ENCODE data around the gene USH1G.
A peak's percentile ranks its signal among the peaks of the same experiment; 100 is the strongest.

Gene USH1G

GRCh38 chr17:74945543-74945942 is 22.5 kb upstream of the USH1G start:
- no peak overlapping the region for H3K4ac ChIP-seq (ENCODE audit: low read depth in 1 of 2, low read length in 2 of 2)
- no peak overlapping the region for H3K27ac ChIP-seq (ENCODE audit: low read length, poor library complexity, severe bottlenecking)
- no peaks in the 10 kb centered on the region for H3K9me3 ChIP-seq (ENCODE audit: control insufficient read depth, low read length)
- H3K36me3 ChIP-seq (ENCODE audit: control insufficient read depth in 1 of 2, insufficient read depth in 2 of 2, low read depth in 1 of 2, low read length in 2 of 2) = no peaks in the 10 kb centered on the region
- no peak overlapping the region for H3K23ac ChIP-seq (ENCODE audit: low read length in 2 of 2)
- H3K4me3 ChIP-seq (ENCODE audit: insufficient read depth in 1 of 2, low read depth in 1 of 2, low read length in 2 of 2) = no peak overlapping the region
- H3K9ac ChIP-seq (ENCODE audit: low read length) = no peak overlapping the region
- no peak overlapping the region for H2AK5ac ChIP-seq (ENCODE audit: low read length, severe bottlenecking)
- H3K4me1 ChIP-seq (ENCODE audit: control insufficient read depth, insufficient read depth, low read depth, low read length) = peaks cover 6% of the 10 kb centered on the region
- no peak overlapping the region for H2BK120ac ChIP-seq (ENCODE audit: low read depth, low read length)
- H2BK15ac ChIP-seq (ENCODE audit: low read depth, poor library complexity, severe bottlenecking) = no peak overlapping the region
- no peak overlapping the region for H4K91ac ChIP-seq (ENCODE audit: low read length)
- no peak overlapping the region for H4K8ac ChIP-seq (ENCODE audit: low read length)
- H2BK12ac ChIP-seq (ENCODE audit: low read length in 2 of 2) = no peak overlapping the region
- H3K4me2 ChIP-seq (ENCODE audit: low read length, poor library complexity, severe bottlenecking) = no peak overlapping the region
- H3K27me3 ChIP-seq (ENCODE audit: control insufficient read depth in 1 of 2, insufficient read depth in 1 of 2, low read length in 2 of 2) = peaks cover 55 to 78% of the 10 kb centered on the region in 2 experiments
- H2BK5ac ChIP-seq (ENCODE audit: low read depth, low read length, poor library complexity, severe bottlenecking) = no peak overlapping the region
- no peak overlapping the region for H2AFZ ChIP-seq (ENCODE audit: low read depth, low read length)
- no peak overlapping the region for H3K14ac ChIP-seq (ENCODE audit: low read length in 2 of 2)
- H3K79me1 ChIP-seq (replicated peaks; ENCODE audit: low read length, poor library complexity, severe bottlenecking) = no peaks in the 10 kb centered on the region
- no peak overlapping the region for H3K18ac ChIP-seq (ENCODE audit: low read depth in 1 of 2, low read length in 2 of 2)
- 86% methylated on average over 5 of the region's 6 CpGs for WGBS
- DNase-seq = no peak

DNA sequence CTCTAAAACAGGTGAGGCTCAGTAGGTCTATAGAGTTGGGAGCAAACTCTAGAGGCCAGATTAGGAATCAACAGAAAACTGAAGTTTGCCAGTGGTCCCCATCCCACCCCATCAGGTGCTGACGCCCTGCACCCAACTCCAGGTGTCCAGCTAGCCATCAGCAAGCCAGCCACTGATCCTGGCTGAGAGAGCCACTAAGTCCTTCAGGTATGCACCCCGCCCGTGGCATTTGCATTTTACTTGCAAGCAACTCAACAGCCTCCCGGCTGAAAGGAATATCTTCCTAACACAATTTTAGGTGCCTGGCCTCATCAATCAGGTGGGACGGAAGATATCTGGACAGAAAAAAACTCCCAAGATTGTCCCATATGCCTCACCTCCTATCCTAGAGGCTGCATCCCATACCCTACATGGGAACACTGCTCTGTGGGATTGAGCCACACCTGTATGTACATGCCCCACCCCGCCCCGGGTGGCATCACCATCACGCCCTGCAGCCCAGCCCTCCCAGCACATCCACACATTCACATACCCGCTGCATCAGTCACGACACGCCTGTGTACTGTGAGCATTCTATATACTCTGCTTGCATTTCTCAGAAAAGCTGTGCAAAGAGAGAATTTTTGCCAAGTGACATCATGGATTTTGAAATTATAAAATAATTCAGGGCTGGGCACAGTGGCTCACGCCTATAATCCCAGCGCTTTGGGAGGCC is 20.9 kb upstream of the USH1G start:
- Histone ChIP-seq H3K9me3 (ENCODE audit: control insufficient read depth, low read length) (no peaks in the 10 kb centered on the region), H4K91ac (ENCODE audit: low read length) (no peak overlapping the region), H3K4me3 (ENCODE audit: insufficient read depth in 1 of 2, low read depth in 1 of 2, low read length in 2 of 2) (no peak overlapping the region), H2BK5ac (ENCODE audit: low read depth, low read length, poor library complexity, severe bottlenecking) (no peak overlapping the region), H3K9ac (ENCODE audit: low read length) (no peak overlapping the region), H2BK120ac (ENCODE audit: low read depth, low read length) (no peak overlapping the region), H2AK5ac (ENCODE audit: low read length, severe bottlenecking) (no peak overlapping the region), H4K8ac (ENCODE audit: low read length) (no peak overlapping the region), H2BK12ac (ENCODE audit: low read length in 2 of 2) (no peak overlapping the region), H3K23ac (ENCODE audit: low read length in 2 of 2) (no peak overlapping the region), H3K27me3 (ENCODE audit: control insufficient read depth in 1 of 2, insufficient read depth in 1 of 2, low read length in 2 of 2) (peaks cover 52 to 76% of the 10 kb centered on the region in 2 experiments), H3K18ac (ENCODE audit: low read depth in 1 of 2, low read length in 2 of 2) (no peak overlapping the region), H3K79me1 (replicated peaks; ENCODE audit: low read length, poor library complexity, severe bottlenecking) (no peaks in the 10 kb centered on the region), H2AFZ (ENCODE audit: low read depth, low read length) (no peak overlapping the region), H3K4me1 (ENCODE audit: control insufficient read depth, insufficient read depth, low read depth, low read length) (peaks cover 2% of the 10 kb centered on the region), H3K4ac (ENCODE audit: low read depth in 1 of 2, low read length in 2 of 2) (no peak overlapping the region), H2BK15ac (ENCODE audit: low read depth, poor library complexity, severe bottlenecking) (no peak overlapping the region), H3K27ac (ENCODE audit: low read length, poor library complexity, severe bottlenecking) (no peak overlapping the region), H3K4me2 (ENCODE audit: low read length, poor library complexity, severe bottlenecking) (no peak overlapping the region), H3K14ac (ENCODE audit: low read length in 2 of 2) (peak overlapping the region in 1 of 2 experiments; percentile 71), H3K36me3 (ENCODE audit: control insufficient read depth in 1 of 2, insufficient read depth in 2 of 2, low read depth in 1 of 2, low read length in 2 of 2) (no peaks in the 10 kb centered on the region)
- WGBS = 73% methylated on average over 11 of the region's 13 CpGs
- DNase-seq = no peak

DNA sequence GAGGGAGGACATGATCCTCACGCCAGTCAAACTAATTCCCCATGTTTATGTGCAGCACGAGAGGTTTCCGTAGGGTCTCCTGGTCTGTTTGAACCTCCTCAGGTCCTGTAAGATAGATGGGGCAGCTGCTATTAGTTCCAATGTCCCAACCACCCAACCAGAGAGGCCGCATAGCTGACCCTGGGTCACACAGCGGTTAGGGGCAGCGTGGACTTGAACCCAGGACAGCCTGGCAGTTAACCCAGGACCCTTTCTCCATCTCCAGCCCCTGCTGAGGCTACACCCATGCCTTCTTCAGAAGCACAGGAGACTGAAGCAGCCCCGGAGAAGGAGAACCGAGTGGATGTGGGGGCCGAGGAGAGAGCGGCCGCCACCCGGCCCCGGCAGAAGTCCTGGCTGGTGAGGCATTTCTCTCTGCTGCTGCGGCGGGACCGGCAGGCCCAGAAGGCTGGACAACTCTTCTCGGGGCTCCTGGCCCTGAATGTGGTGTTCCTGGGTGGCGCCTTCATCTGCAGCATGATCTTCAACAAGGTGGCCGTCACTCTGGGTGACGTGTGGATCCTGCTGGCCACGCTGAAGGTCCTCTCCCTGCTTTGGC is 18.2 kb upstream of the USH1G start:
- WGBS = 85% methylated on average over 21 of the region's 21 CpGs
- H2AK5ac ChIP-seq (ENCODE audit: low read length, severe bottlenecking) = no peak overlapping the region

DNA sequence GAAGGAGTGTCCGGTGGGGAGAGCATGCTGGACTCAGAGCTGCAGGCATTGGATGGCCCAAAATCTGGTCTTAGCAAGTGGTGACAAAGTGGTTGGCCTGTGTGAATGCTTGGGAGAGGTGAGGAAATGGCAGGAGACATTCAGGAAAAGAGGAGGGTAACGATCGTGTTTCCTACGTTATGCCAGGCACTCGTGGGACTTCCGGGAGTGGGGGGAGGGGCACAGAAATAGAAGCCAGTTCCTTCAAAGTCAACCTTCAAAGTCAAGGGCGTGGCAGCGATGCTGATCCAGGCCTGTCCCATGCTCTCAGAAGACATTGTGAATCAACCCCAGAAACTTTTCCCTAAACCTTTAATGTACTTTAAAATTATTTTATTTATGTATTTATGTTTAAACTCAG is 16.5 kb upstream of the USH1G start:
- Histone ChIP-seq H3K4me2 (ENCODE audit: low read length, poor library complexity, severe bottlenecking) (no peak overlapping the region), H4K91ac (ENCODE audit: low read length) (no peak overlapping the region), H3K4ac (ENCODE audit: low read depth in 1 of 2, low read length in 2 of 2) (no peak overlapping the region), H2BK15ac (ENCODE audit: low read depth, poor library complexity, severe bottlenecking) (no peak overlapping the region), H3K9ac (ENCODE audit: low read length) (no peak overlapping the region), H3K36me3 (ENCODE audit: control insufficient read depth in 1 of 2, insufficient read depth in 2 of 2, low read depth in 1 of 2, low read length in 2 of 2) (no peaks in the 10 kb centered on the region), H3K14ac (ENCODE audit: low read length in 2 of 2) (no peak overlapping the region), H2BK120ac (ENCODE audit: low read depth, low read length) (no peak overlapping the region), H3K23ac (ENCODE audit: low read length in 2 of 2) (no peak overlapping the region), H3K27me3 (ENCODE audit: control insufficient read depth in 1 of 2, insufficient read depth in 1 of 2, low read length in 2 of 2) (peaks cover 81 to 89% of the 10 kb centered on the region in 2 experiments), H3K27ac (ENCODE audit: low read length, poor library complexity, severe bottlenecking) (no peak overlapping the region), H3K18ac (ENCODE audit: low read depth in 1 of 2, low read length in 2 of 2) (no peak overlapping the region), H3K9me3 (ENCODE audit: control insufficient read depth, low read length) (no peaks in the 10 kb centered on the region), H3K4me1 (ENCODE audit: control insufficient read depth, insufficient read depth, low read depth, low read length) (peaks cover 7% of the 10 kb centered on the region), H3K79me1 (replicated peaks; ENCODE audit: low read length, poor library complexity, severe bottlenecking) (no peaks in the 10 kb centered on the region), H4K8ac (ENCODE audit: low read length) (no peak overlapping the region), H2BK5ac (ENCODE audit: low read depth, low read length, poor library complexity, severe bottlenecking) (no peak overlapping the region), H2AFZ (ENCODE audit: low read depth, low read length) (no peak overlapping the region), H2BK12ac (ENCODE audit: low read length in 2 of 2) (no peak overlapping the region), H3K4me3 (ENCODE audit: insufficient read depth in 1 of 2, low read depth in 1 of 2, low read length in 2 of 2) (no peak overlapping the region), H2AK5ac (ENCODE audit: low read length, severe bottlenecking) (no peak overlapping the region)
- WGBS = 65% methylated on average over 6 of the region's 8 CpGs
- no peak for DNase-seq

More for the DNA sequence above, 18.2 kb upstream of the USH1G start:
- Histone ChIP-seq H3K14ac (ENCODE audit: low read length in 2 of 2) (no peak overlapping the region), H3K79me1 (replicated peaks; ENCODE audit: low read length, poor library complexity, severe bottlenecking) (no peaks in the 10 kb centered on the region), H3K4ac (ENCODE audit: low read depth in 1 of 2, low read length in 2 of 2) (no peak overlapping the region), H3K23ac (ENCODE audit: low read length in 2 of 2) (no peak overlapping the region), H3K4me3 (ENCODE audit: insufficient read depth in 1 of 2, low read depth in 1 of 2, low read length in 2 of 2) (no peak overlapping the region), H3K4me2 (ENCODE audit: low read length, poor library complexity, severe bottlenecking) (no peak overlapping the region), H2BK15ac (ENCODE audit: low read depth, poor library complexity, severe bottlenecking) (no peak overlapping the region), H4K91ac (ENCODE audit: low read length) (no peak overlapping the region), H3K27ac (ENCODE audit: low read length, poor library complexity, severe bottlenecking) (no peak overlapping the region), H3K9me3 (ENCODE audit: control insufficient read depth, low read length) (no peaks in the 10 kb centered on the region), H3K18ac (ENCODE audit: low read depth in 1 of 2, low read length in 2 of 2) (no peak overlapping the region), H3K36me3 (ENCODE audit: control insufficient read depth in 1 of 2, insufficient read depth in 2 of 2, low read depth in 1 of 2, low read length in 2 of 2) (no peaks in the 10 kb centered on the region), H3K27me3 (ENCODE audit: control insufficient read depth in 1 of 2, insufficient read depth in 1 of 2, low read length in 2 of 2) (peaks cover 72 to 86% of the 10 kb centered on the region in 2 experiments), H3K4me1 (ENCODE audit: control insufficient read depth, insufficient read depth, low read depth, low read length) (peaks cover 2% of the 10 kb centered on the region), H2BK120ac (ENCODE audit: low read depth, low read length) (no peak overlapping the region), H2BK5ac (ENCODE audit: low read depth, low read length, poor library complexity, severe bottlenecking) (no peak overlapping the region), H2BK12ac (ENCODE audit: low read length in 2 of 2) (no peak overlapping the region), H2AFZ (ENCODE audit: low read depth, low read length) (no peak overlapping the region), H3K9ac (ENCODE audit: low read length) (no peak overlapping the region), H4K8ac (ENCODE audit: low read length) (no peak overlapping the region)
- DNase-seq = no peak

All from mesenchymal stem cell (in vitro differentiated cells and primary cell).